Measurements from ENCODE around the gene SND1. TPM values are rescaled to one million over a fixed set of nuclear protein-coding genes. Genes with fewer than 3 reads are reported as not detected.

The SND1 gene
- polyA plus RNA-seq, 3 donors, result 158 to 177 (median 163) TPM

- no peak for DNase-seq (ENCODE audit: low read depth in 3 of 3, low spot score in 2 of 3)
Measured at GRCh38 chr7:128120116-128120515, 468.1 kb downstream of the SND1 start.

GRCh38 chr7:128120976-128121490, 469.0 kb downstream of the SND1 start:
- DNase-seq (ENCODE audit: low read depth in 3 of 3, low spot score in 2 of 3), result no peak

DNA sequence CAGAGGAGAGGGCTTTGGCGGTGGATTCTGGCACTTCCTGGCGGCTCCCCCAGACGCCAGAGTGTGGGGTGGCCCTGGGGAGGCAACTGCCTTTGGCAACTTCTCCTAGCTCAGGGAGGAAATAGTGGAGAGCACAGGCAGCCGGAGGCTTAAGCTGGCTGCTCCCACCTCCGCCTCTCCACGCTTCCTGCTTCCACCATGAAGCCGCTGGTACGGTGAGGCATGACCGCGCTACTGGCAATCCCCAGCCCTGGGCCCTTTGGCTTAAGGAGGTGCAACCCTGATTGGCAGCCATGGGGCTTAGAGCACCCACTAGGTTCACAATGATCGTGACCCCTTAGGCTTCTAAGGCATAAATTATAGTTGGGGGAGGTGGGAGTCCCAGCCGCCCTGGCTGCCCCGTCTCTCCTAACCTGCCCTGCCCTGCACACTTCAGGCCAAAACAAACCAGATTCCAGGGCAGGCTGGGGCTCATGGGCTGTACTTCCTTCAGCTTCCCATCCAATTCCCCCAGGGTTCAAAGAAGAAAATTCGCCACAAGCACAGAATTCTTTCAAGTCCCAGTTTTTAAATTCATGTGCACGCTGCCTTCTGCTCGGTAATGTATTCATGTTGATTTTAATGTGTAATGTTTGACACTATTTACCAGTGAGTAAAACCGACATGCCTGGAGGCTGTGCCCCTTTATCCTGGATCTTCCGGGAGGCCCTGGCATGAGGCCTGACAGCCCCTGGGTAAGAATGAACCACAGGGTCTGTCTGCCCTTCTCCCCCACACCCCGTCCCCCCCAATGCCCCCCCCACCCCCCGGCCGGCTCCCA, 469.9 kb downstream of the SND1 start:
- no peak for DNase-seq (ENCODE audit: low read depth in 3 of 3, low spot score in 2 of 3)

- DNase-seq (ENCODE audit: low read depth in 3 of 3, low spot score in 2 of 3), result no peak
Measured at GRCh38 chr7:128122576-128123290, 470.7 kb downstream of the SND1 start.

- no peak for DNase-seq (ENCODE audit: low read depth in 3 of 3, low spot score in 2 of 3)
Measured at GRCh38 chr7:128123291-128124037, 471.5 kb downstream of the SND1 start.

DNA sequence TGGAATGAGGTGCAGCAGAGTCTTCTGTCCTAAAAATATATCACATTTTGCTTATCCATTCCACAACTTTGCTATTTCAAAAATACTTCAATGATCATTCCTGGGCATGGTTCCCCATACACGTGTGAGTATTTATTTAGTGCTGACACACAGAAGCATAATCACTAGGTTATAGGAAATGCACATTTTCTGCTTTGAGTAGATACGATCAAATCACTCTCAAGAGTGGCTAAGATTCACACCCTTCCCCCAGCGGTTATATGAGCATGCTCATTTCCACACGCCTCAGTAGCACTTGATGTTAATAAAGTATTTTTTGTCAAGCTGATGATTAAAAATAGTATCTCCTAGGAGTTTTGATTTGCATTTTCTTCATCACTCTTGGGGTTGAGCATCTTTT, 472.8 kb downstream of the SND1 start:
- no peak for DNase-seq (ENCODE audit: low read depth in 3 of 3, low spot score in 2 of 3)

DNA sequence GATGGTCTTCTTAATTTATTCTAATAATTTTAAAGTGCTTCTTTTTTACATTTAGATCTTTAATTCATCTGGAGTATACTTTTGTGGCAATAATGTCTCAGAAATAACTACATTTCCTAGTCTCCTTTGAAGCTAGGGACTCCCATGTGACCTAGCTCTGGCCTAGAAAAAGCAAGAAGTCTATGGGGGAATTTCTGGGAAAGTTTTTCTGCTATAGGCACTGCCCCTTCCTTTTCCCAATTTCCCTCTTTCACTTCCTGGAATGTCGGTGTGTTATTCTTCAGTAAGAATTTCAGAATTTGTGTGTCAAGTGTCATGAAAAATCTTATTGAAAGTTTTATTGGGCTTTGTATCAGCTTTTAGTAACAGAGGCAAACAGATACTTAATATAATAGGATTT, 473.8 kb downstream of the SND1 start:
- no peak for DNase-seq (ENCODE audit: low read depth in 3 of 3, low spot score in 2 of 3)

- no peak for DNase-seq (ENCODE audit: low read depth in 3 of 3, low spot score in 2 of 3)
Measured at GRCh38 chr7:128128401-128128800, 476.4 kb downstream of the SND1 start.

GRCh38 chr7:128129224-128129864, 477.4 kb downstream of the SND1 start:
- no peak for DNase-seq (ENCODE audit: low read depth in 3 of 3, low spot score in 2 of 3)

DNA sequence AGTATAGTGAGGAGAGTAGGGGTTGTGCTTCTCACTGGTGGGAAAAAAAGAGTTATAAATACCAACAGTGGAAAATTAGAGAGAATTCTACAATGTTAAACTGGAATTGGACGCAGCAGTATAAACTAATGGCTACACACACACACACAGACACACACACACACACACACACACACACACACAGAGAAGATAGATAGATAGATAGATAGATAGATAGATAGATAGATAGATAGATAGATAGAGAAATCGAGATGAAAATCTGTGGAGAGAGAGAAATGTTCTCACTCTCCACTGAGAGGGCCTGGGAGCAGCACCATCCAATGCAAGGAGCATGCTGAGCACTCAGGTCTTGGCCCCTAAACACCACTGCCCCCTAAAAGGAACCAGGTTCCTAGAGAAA, 479.1 kb downstream of the SND1 start:
- no peak for DNase-seq (ENCODE audit: low read depth in 3 of 3, low spot score in 2 of 3)

GRCh38 chr7:128131731-128132130, 479.7 kb downstream of the SND1 start:
- DNase-seq (ENCODE audit: low read depth in 3 of 3, low spot score in 2 of 3), result no peak

GRCh38 chr7:128132426-128133069, 480.6 kb downstream of the SND1 start:
- no peak for DNase-seq (ENCODE audit: low read depth in 3 of 3, low spot score in 2 of 3)

GRCh38 chr7:128135159-128135514, 483.1 kb downstream of the SND1 start:
- DNase-seq (ENCODE audit: low read depth in 3 of 3, low spot score in 2 of 3), result no peak

GRCh38 chr7:128135515-128136214, 483.7 kb downstream of the SND1 start:
- DNase-seq (ENCODE audit: low read depth in 3 of 3, low spot score in 2 of 3), result no peak

- no peak for DNase-seq (ENCODE audit: low read depth in 3 of 3, low spot score in 2 of 3)
Measured at GRCh38 chr7:128136215-128136597, 484.2 kb downstream of the SND1 start.

- no peak for DNase-seq (ENCODE audit: low read depth in 3 of 3, low spot score in 2 of 3)
Measured at GRCh38 chr7:128137181-128137580, 485.2 kb downstream of the SND1 start.

DNA sequence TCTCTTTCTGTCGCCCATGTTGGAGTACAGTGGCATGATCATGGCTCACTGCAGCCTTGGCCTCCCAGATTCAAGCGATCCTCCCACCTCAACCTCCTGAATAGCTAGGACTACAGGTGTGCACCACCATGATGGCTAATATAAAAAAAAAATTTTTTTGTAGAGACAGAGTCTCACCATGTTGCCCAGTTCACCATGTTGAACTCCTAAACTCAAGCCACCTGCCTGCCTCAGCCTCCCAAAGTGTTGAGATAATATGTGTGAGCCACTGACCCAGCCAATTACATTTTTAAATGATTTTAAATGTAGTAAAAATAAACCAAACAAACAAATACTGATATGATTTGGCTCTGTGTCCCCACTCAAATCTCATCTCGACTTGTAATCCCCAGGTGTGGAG, 487.4 kb downstream of the SND1 start:
- no peak for DNase-seq (ENCODE audit: low read depth in 3 of 3, low spot score in 2 of 3)

DNA sequence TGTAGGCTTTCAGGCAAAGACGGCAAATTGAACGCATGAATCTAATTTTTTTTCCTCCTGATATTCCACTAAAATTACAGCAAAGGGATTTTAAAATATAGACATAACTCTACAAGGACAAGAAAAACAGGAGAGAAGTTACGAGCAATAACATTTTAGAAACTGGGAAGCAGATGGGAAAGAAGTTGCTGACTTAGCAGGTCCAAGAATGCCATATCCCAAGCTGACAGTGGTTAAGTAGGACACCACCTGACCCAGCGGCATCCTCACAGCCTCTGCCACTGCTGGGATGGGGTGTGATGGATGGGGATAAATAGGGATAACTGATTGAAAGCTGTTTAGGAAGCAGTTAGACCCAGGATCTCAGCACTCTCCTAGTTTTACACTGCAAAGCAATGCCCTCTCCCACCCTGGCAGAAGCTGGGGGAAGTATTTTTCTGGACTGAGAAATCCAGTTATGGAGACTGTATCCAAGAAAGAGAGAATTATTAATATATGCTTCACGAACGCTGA, 489.7 kb downstream of the SND1 start:
- DNase-seq (ENCODE audit: low read depth in 3 of 3, low spot score in 2 of 3), result no peak

Measured in right renal cortex interstitium (tissue), 3 donors.